Thoracic aorta (tissue), 2 donors: Measurements from ENCODE around the gene DACT3. TPM values are rescaled to one million over a fixed set of nuclear protein-coding genes. Genes with fewer than 3 reads are reported as not detected.

ENCODE experiments used
- ATAC-seq: fragments of 150-250 bp; one replicate; pipeline ENCODE4 v1.8.0; 2017; ENCODE audit warnings: low read depth; ENCODE audit not compliant: insufficient number of reproducible peaks, low FRiP score
- DNase-seq: peaks from one replicate; pipeline ENCODE4 v3.0.0-alpha.2; 2020; ENCODE audit warnings: low spot score
- H3K27ac ChIP-seq, 2 donors: fragments of 200-600 bp; sonication (generic); 1 replicate in 1 of 2; 2 replicates in 1 of 2; pipeline ENCODE4 v1.5.1; 2016; ENCODE audit warnings: mild to moderate bottlenecking in 2 of 2, moderate library complexity in 2 of 2
- H3K27me3 ChIP-seq: fragments of 200-600 bp; sonication (generic); replicated peaks from 2 replicates; pipeline ENCODE4 v1.6.0; 2016; ENCODE audit warnings: mild to moderate bottlenecking; ENCODE audit not compliant: insufficient read depth
- H3K36me3 ChIP-seq: fragments of 200-600 bp; sonication (generic); one replicate; pipeline ENCODE4 v1.5.1; 2016
- H3K4me1 ChIP-seq, 2 donors: fragments of 200-600 bp; sonication (generic); 1 replicate in 1 of 2; 2 replicates in 1 of 2; pipeline versions ENCODE4 v1.5.1 to v1.6.0; 2016; ENCODE audit warnings: low read depth in 2 of 2, mild to moderate bottlenecking in 1 of 2; ENCODE audit not compliant: control insufficient read depth in 1 of 2
- H3K4me3 ChIP-seq: fragments of 200-600 bp; sonication (generic); 2 replicates; pipeline ENCODE4 v1.5.1; 2016; ENCODE audit warnings: mild to moderate bottlenecking
- H3K9me3 ChIP-seq: fragments of 200-600 bp; sonication (generic); 2 replicates; pipeline ENCODE4 v1.5.1; 2016
- CTCF ChIP-seq: fragments of 200-600 bp; sonication (generic); IDR thresholded peaks from one replicate; pipeline ENCODE4 v1.5.1; 2019; ENCODE audit warnings: antibody characterized with exemption
- total RNA-seq, 2 donors: library from RNA; depleted of rRNA; stranded (reverse); fragments of >200 nt; gene quantifications; one replicate each; pipeline versions ENCODE4 v1.1.0 to v1.2.3, GENCODE V29; 2016

The DACT3 gene
- total RNA-seq, 2 donors from 2014 or later: 118 to 138 TPM

GRCh38 chr19:46598372-46598917 is 62.5 kb downstream of the DACT3 start:
- peaks cover 9 to 18% of the 10 kb centered on the region in 2 donors for H3K4me1 ChIP-seq
- H3K9me3 ChIP-seq: no peaks in the 10 kb centered on the region
- H3K27ac ChIP-seq: no peak overlapping the region
- H3K4me3 ChIP-seq: no peak overlapping the region
- no peak for TF ChIP-seq CTCF
- no peaks in the 10 kb centered on the region for H3K36me3 ChIP-seq
- DNase-seq (no peak), ATAC-seq (no peak)
- H3K27me3 ChIP-seq: no peaks in the 10 kb centered on the region

Other genes starting within 250 kb of the DACT3 start
- gene CCDC8, start 247.6 kb downstream of the DACT3 start, total RNA-seq: 10 to 100 TPM; 22.6 to 23.0 TPM
- 1 to 10 TPM; 1.2 to 5.2 TPM for gene PNMA8C, start 232.2 kb downstream of the DACT3 start, total RNA-seq
- 10 to 100 TPM in 1 of 2 donors, 1 to 10 TPM in 1; 5.1 to 14.6 TPM for gene PNMA8A, start 189.6 kb downstream of the DACT3 start, total RNA-seq
- gene PNMA8B, start 165.3 kb downstream of the DACT3 start, total RNA-seq: 1 to 10 TPM; 4.4 to 4.9 TPM
- 100 to 1,000 TPM; 181 to 202 TPM for gene CALM3, start 59.9 kb downstream of the DACT3 start, total RNA-seq
- gene PTGIR, start 36.1 kb downstream of the DACT3 start, total RNA-seq: 100 to 1,000 TPM; 106 to 207 TPM
- not detected for gene GNG8, start 25.0 kb downstream of the DACT3 start, total RNA-seq
- gene PRKD2, start 55.9 kb upstream of the DACT3 start, total RNA-seq: 10 to 100 TPM; 21.4 to 53.6 TPM
- gene FKRP, start 84.9 kb upstream of the DACT3 start, total RNA-seq: 10 to 100 TPM; 20.6 to 99.2 TPM
- gene STRN4, start 85.3 kb upstream of the DACT3 start, total RNA-seq: 10 to 100 TPM; 60.9 to 66.7 TPM
- 10 to 100 TPM; 48.7 to 66.2 TPM for gene SLC1A5, start 127.4 kb upstream of the DACT3 start, total RNA-seq
- gene AP2S1, start 189.7 kb upstream of the DACT3 start, total RNA-seq: 10 to 100 TPM; 76.5 to 93.8 TPM
- 10 to 100 TPM; 42.9 to 51.1 TPM for gene ARHGAP35, start 199.8 kb upstream of the DACT3 start, total RNA-seq